ENCODE measurements around the gene IRF9.
A peak's percentile ranks its signal among the peaks of the same experiment; 100 is the strongest.

IRF9 gene

GRCh38 chr14:24213866-24214662 is 53.0 kb downstream of the IRF9 start:
- DNase-seq = no peak

GRCh38 chr14:24215495-24216344 is 54.7 kb downstream of the IRF9 start, which contains the start of gene MDP1:
MDP1 (minus strand) TSS chr14:24216066; CDS start chr14:24215955, 111 bp downstream.
- DNase-seq = peak; percentile 29 to 93 (median 75)
